NCI-H1417 (cell line): ENCODE results near the gene CYP21A2.
A peak's percentile ranks its signal among the peaks of the same experiment; 100 is the strongest.
"Not testable (repeated sequence)": the region's sequence is repeated elsewhere in the genome, so short reads cannot be mapped to it uniquely, and the experiment has no call there.

Experiments
- DNase-seq, 3 experiments: peaks; one replicate each; lab custom pipeline; 2025; lab: John Stamatoyannopoulos, UW

CYP21A2 gene

GRCh38 chr6:32035283-32036013 lies 2.8 kb upstream of the CYP21A2 start:
- DNase-seq: not testable (repeated sequence)

DNA sequence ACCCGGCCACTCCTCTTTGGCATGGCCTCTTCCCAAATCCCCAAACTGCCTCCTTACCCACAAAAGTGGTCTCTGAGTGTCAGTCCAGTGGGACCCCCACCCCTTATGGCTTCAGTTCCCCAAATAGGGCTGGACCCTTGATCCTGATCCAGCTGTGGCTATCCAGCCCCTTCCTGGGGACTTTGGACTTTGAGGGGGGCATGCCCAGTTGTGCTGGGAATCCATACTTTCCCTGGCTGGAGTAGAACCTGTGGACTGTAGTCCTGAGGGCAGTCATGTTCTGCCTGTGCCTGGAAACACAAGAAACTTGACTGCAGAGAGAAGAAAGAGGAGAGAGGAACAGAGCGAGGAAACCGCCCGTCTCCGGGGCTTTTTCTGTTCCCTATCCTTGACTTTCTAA lies 1.1 kb upstream of the CYP21A2 start:
- not testable (repeated sequence) for DNase-seq

DNA sequence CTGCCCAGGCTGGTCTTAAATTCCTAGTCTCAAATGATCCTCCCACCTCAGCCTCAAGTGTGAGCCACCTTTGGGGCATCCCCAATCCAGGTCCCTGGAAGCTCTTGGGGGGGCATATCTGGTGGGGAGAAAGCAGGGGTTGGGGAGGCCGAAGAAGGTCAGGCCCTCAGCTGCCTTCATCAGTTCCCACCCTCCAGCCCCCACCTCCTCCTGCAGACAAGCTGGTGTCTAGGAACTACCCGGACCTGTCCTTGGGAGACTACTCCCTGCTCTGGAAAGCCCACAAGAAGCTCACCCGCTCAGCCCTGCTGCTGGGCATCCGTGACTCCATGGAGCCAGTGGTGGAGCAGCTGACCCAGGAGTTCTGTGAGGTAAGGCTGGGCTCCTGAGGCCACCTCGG lies 663 bp downstream of the CYP21A2 start:
- DNase-seq: not testable (repeated sequence)

DNA sequence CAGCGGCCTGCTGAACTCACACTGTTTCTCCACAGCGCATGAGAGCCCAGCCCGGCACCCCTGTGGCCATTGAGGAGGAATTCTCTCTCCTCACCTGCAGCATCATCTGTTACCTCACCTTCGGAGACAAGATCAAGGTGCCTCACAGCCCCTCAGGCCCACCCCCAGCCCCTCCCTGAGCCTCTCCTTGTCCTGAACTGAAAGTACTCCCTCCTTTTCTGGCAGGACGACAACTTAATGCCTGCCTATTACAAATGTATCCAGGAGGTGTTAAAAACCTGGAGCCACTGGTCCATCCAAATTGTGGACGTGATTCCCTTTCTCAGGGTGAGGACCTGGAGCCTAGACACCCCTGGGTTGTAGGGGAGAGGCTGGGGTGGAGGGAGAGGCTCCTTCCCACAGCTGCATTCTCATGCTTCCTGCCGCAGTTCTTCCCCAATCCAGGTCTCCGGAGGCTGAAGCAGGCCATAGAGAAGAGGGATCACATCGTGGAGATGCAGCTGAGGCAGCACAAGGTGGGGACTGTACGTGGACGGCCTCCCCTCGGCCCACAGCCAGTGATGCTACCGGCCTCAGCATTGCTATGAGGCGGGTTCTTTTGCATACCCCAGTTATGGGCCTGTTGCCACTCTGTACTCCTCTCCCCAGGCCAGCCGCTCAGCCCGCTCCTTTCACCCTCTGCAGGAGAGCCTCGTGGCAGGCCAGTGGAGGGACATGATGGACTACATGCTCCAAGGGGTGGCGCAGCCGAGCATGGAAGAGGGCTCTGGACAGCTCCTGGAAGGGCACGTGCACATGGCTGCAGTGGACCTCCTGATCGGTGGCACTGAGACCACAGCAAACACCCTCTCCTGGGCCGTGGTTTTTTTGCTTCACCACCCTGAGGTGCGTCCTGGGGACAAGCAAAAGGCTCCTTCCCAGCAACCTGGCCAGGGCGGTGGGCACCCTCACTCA lies 1.4 kb downstream of the CYP21A2 start:
- DNase-seq: not testable (repeated sequence)

DNA sequence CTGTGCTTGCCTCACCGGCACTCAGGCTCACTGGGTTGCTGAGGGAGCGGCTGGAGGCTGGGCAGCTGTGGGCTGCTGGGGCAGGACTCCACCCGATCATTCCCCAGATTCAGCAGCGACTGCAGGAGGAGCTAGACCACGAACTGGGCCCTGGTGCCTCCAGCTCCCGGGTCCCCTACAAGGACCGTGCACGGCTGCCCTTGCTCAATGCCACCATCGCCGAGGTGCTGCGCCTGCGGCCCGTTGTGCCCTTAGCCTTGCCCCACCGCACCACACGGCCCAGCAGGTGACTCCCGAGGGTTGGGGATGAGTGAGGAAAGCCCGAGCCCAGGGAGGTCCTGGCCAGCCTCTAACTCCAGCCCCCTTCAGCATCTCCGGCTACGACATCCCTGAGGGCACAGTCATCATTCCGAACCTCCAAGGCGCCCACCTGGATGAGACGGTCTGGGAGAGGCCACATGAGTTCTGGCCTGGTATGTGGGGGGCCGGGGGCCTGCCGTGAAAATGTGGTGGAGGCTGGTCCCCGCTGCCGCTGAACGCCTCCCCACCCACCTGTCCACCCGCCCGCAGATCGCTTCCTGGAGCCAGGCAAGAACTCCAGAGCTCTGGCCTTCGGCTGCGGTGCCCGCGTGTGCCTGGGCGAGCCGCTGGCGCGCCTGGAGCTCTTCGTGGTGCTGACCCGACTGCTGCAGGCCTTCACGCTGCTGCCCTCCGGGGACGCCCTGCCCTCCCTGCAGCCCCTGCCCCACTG lies 2.3 kb downstream of the CYP21A2 start:
- DNase-seq: not testable (repeated sequence)

GRCh38 chr6:32041050-32041321 lies 2.8 kb downstream of the CYP21A2 start:
- DNase-seq: not testable (repeated sequence)

GRCh38 chr6:32041385-32041784 lies 3.2 kb downstream of the CYP21A2 start:
- not testable (repeated sequence) for DNase-seq

DNA sequence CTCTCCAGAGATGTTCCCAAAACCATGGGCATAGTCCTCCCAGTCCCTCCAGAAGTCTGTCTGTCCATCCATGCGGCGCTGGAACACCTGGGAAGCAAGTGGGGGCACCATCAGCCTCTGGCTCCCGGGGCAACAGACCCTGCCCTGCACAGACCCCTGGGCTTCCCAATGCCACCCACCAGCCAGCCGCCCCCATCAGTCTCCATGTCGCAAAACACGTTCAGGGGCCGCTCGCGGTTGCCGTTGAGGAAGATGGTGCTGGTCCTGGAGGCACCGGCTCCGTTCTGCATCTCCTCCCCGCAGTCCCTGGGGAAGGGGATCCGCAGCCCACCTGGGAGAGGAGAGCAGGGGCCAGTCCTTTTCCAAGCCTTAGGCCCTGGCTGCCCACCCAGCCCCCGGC lies 4.1 kb downstream of the CYP21A2 start:
- DNase-seq: not testable (repeated sequence)

GRCh38 chr6:32043589-32044380 lies 5.6 kb downstream of the CYP21A2 start:
- not testable (repeated sequence) for DNase-seq

DNA sequence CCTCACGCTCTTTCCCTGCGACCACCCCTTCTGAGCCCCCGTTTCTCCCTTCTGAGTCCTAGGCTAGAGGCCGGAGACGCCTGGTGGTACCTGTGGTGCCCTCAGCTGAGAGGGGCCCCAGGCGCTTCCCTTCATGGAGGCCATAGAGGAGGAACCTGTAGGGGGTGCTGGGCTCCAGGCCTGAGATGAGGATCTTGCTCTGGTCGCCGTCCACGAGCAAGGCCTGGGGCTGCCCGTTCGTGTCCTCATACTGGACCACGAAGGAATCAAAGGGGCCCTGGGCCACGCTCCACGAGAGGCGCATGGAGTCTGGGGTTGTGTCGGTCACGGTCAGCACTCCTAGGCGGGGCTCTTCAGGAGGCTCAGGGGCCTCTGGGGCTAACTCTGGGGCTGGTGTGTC lies 6.7 kb downstream of the CYP21A2 start:
- DNase-seq: not testable (repeated sequence)

DNA sequence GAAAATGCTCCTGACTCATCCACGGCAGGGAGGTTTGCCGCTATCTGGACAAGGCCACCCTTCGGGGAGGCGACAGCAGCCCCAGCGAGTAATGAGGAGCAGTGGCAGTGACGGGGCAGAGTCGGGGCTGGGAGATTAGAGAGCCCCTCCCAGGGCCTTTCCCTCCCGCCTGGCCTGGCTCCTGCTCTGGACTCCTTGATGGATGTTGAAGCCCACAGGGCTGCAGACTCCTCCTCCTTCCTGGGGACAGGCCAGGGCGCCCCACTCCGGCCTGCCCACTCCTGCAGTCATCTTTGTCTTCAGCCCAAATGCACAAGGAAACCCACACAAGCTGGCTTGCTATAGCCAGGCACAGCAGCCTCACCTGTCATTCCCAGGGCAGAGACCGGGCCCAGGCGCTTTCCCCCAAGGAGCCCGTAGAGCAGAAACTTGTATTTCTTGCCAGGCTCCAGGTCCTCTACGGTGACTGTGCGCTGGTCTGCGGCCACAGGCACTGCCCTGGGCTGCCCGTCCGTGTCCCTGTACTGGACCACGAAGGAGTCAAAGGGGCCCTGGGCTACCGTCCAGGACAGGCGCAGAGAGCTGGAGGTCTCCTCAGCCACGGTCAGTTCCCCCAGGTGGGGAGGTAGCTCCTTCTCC lies 7.7 kb downstream of the CYP21A2 start:
- no peak for DNase-seq

- peak in 2 of 3 experiments; percentile 19 to 53 for DNase-seq
These were observed 8.4 kb downstream of the CYP21A2 start for GRCh38 chr6:32046450-32047083.

DNA sequence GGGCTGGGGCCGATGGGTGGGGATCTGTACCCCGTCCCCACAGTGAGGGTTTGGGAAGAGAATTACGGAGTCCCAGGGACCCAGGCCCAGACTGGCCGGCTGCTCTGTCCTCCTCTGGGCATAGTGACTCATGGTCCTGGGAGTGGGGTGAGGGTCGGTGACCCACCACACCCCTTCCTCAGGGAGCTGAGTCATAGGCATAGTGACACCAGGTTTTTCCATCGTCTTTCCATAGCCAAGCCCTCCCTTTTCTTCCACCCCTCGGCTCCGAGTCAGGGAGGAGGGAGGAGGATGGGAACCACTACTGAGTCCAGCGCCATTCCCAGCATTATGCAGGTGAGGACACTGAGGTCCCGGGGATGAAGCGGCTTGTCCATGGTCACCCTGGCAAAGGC lies 8.9 kb downstream of the CYP21A2 start:
- no peak for DNase-seq

GRCh38 chr6:32047539-32047854 lies 9.3 kb downstream of the CYP21A2 start:
- DNase-seq: no peak

GRCh38 chr6:32047855-32048766 lies 9.9 kb downstream of the CYP21A2 start:
- DNase-seq: peak in 2 of 3 experiments; percentile 2 to 24

- not testable (repeated sequence) for DNase-seq
These were observed 10.9 kb downstream of the CYP21A2 start for GRCh38 chr6:32049149-32049548.

DNA sequence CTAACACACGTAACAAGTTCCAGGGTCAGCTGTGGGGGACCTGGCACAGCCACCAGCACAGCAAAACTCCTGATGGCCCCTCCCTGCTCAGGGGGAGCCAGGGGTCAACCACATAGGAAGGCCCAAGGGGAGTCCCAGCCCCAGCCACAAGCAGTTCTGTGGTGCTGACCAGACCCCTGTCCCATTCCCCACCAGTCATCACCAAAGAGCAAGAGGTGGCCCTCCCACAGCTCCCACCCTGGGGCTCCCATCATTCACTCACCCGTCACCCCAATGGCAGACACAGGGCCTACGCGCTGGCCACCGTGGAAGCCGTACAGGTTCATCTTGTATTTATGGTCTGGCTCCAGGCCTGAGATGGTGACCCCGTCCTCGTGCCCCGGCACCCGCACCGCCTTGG lies 11.5 kb downstream of the CYP21A2 start:
- not testable (repeated sequence) for DNase-seq

- DNase-seq: no peak
These were observed 12.3 kb downstream of the CYP21A2 start for GRCh38 chr6:32050562-32050961.

DNA sequence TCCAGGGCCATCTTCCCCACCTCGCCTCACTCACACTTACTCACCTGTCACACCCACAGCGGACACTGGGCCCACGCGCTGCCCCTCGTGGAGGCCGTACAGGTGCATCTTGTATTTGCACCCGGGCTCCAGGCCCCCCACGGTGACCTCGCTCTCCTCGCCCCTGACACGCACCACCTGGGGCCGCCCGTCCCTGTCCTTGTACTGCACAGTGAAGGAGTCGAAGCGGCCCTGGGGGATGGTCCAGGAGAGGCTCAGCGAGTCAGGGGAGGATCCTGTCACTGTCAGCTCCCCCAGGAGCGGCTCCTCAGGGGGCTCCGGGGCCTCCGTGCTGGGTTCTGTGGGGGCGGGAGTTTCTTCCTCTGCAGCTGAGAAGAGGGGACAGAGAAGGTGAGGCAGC lies 14.4 kb downstream of the CYP21A2 start:
- DNase-seq: not testable (repeated sequence)

GRCh38 chr6:32053314-32053713 lies 15.1 kb downstream of the CYP21A2 start:
- DNase-seq: not testable (repeated sequence)
